Endothelial cell of umbilical vein (primary cell): ENCODE results near the gene SUMO4. TPM values are rescaled to one million over a fixed set of nuclear protein-coding genes. Genes with fewer than 3 reads are reported as not detected.

ENCODE experiments used
- BruUV-seq: library from RNA; stranded (reverse); fragments of 400-500 nt; replicated peaks from 2 replicates; lab custom pipeline; 2021; lab: Mats Ljungman, UMichigan
- CTCF ChIA-PET: fragments of 300-600, 350-600 bp; sonication (Branson Sonifier 250); formaldehyde crosslinking; loops from one replicate; lab custom pipeline; 2021; ENCODE audit warnings: antibody characterized with exemption, inconsistent platforms; lab: Charles Lee
- POLR2A ChIA-PET: fragments of 300-600, 350-600 bp; sonication (Branson Sonifier 250); formaldehyde crosslinking; loops from one replicate; lab custom pipeline; 2021; ENCODE audit warnings: antibody characterized with exemption, inconsistent platforms; lab: Charles Lee
- DNase-seq: peaks from one replicate; pipeline ENCODE4 v3.0.0-alpha.2; 2011; ENCODE audit warnings: low read depth, low spot score
- FAIRE-seq: peaks from 2 replicates; lab custom pipeline; 2011; peaks lifted over from hg19 to GRCh38; lab: Jason Lieb, UNC
- H2AFZ ChIP-seq: 2 replicates; pipeline ENCODE4 v1.6.0; 2012; ENCODE audit warnings: low read depth, low read length, control low read depth, inconsistent platforms
- H3K27ac ChIP-seq: 2 replicates; pipeline ENCODE4 v1.5.1; 2011; ENCODE audit warnings: low read depth, mild to moderate bottlenecking, control low read depth, low read length, moderate library complexity; ENCODE audit not compliant: insufficient read depth
- H3K27me3 ChIP-seq, 2 experiments: 2 replicates each; pipeline versions ENCODE4 v1.6.0 to v1.6.1; 2011; ENCODE audit warnings: low read length in 2 of 2, mixed read lengths in 1 of 2; ENCODE audit not compliant: control insufficient read depth in 2 of 2, insufficient read depth in 2 of 2
- H3K36me3 ChIP-seq, 2 experiments: 2 replicates in 1 of 2; 3 replicates in 1 of 2; pipeline ENCODE4 v1.5.1; 2011; ENCODE audit warnings: low read length in 2 of 2, mild to moderate bottlenecking in 1 of 2, moderate library complexity in 1 of 2; ENCODE audit not compliant: control insufficient read depth in 2 of 2, insufficient read depth in 2 of 2; ENCODE audit errors: extremely low read depth in 1 of 2
- H3K4me1 ChIP-seq: 3 replicates; pipeline ENCODE4 v1.5.1; 2011; ENCODE audit warnings: mild to moderate bottlenecking, low read length; ENCODE audit not compliant: control insufficient read depth, insufficient read depth; ENCODE audit errors: extremely low read depth
- H3K4me2 ChIP-seq: 2 replicates; pipeline ENCODE4 v1.6.1; 2011; ENCODE audit warnings: low read length, control low read depth, mixed read lengths; ENCODE audit not compliant: insufficient read depth
- H3K4me3 ChIP-seq, 3 experiments: fragments of 200-600 bp in 1 of 3; sonication (generic), shearing (Covaris generic) in 1 of 3; replicated peaks in 1 of 3; 2 replicates each; pipeline ENCODE4 v1.5.1; 2011 to 2016; ENCODE audit warnings: control low read depth in 3 of 3, low read length in 3 of 3, mild to moderate bottlenecking in 2 of 3, inconsistent platforms in 1 of 3, low read depth in 1 of 3, moderate library complexity in 1 of 3; ENCODE audit not compliant: insufficient read depth in 1 of 3
- H3K79me2 ChIP-seq: 2 replicates; pipeline ENCODE4 v1.6.0; 2012; ENCODE audit warnings: low read length, inconsistent platforms; ENCODE audit not compliant: control insufficient read depth, insufficient read depth
- H3K9ac ChIP-seq: replicated peaks from 2 replicates; pipeline ENCODE3; 2011; ENCODE audit warnings: low read length, control low read depth; ENCODE audit not compliant: insufficient read depth; ENCODE audit errors: extremely low read depth
- H3K9me1 ChIP-seq: replicated peaks from 3 replicates; pipeline ENCODE4 v1.6.0; 2011; ENCODE audit warnings: mild to moderate bottlenecking, low read length; ENCODE audit not compliant: control insufficient read depth, insufficient read depth; ENCODE audit errors: extremely low read depth
- H3K9me3 ChIP-seq: replicated peaks from 2 replicates; pipeline ENCODE4 v1.5.1; 2012; ENCODE audit warnings: low read length, inconsistent platforms; ENCODE audit not compliant: control insufficient read depth, insufficient read depth
- H4K20me1 ChIP-seq: replicated peaks from 2 replicates; pipeline ENCODE3; 2011; ENCODE audit warnings: mild to moderate bottlenecking, low read length; ENCODE audit not compliant: control insufficient read depth, insufficient read depth; ENCODE audit errors: extremely low read depth
- EZH2 ChIP-seq: IDR thresholded peaks from 2 replicates; pipeline ENCODE4 v1.6.1; 2012; ENCODE audit warnings: borderline replicate concordance, low read depth, mild to moderate bottlenecking, moderate library complexity, low read length, inconsistent platforms; ENCODE audit not compliant: severe bottlenecking
- FOS ChIP-seq: IDR thresholded peaks from 2 replicates; pipeline ENCODE4 v1.6.1; 2011; ENCODE audit warnings: mild to moderate bottlenecking, low read length, moderate library complexity, borderline replicate concordance; ENCODE audit not compliant: insufficient read depth
- POLR2A ChIP-seq: IDR thresholded peaks from 2 replicates; pipeline ENCODE4 v1.6.1; 2012; ENCODE audit warnings: low read depth, mild to moderate bottlenecking, control low read depth, low read length
- POLR2AphosphoS5 ChIP-seq: IDR thresholded peaks from 2 replicates; pipeline ENCODE4 v1.6.1; 2012; ENCODE audit warnings: low read depth, mild to moderate bottlenecking, control low read depth, low read length, moderate library complexity; ENCODE audit not compliant: insufficient read depth
- dilution Hi-C: fragments of 300-500 bp; cut with MboI; formaldehyde crosslinking; loops from one replicate; pipeline ENCODE4 v1.15.0; 2019; ENCODE audit warnings: low sequenced_read_pairs; ENCODE audit not compliant: extremely low pct_ligation_motif_present
- intact Hi-C: fragments of 100-400 bp; cut with micrococcal nuclease; formaldehyde crosslinking; loops from one replicate; pipeline ENCODE4 v1.10.0; 2022
- polyA plus RNA-seq, 4 experiments: library from polyadenylated mRNA; depleted of rRNA in 3 of 4; stranded (reverse) in 3 of 4; unstranded in 1 of 4; fragments of >200 nt; gene quantifications; 2 replicates each; pipeline versions ENCODE4 v1.2.1 to v1.2.3, GENCODE V29; 2011 to 2012; ENCODE audit warnings: missing spikeins in 1 of 4
- total RNA-seq: library from RNA; stranded (reverse); gene quantifications from 2 replicates; pipeline ENCODE4 v1.2.3, GENCODE V29; 2021
- TF ChIP-seq, protein P1 (sequence below), 2 donors: IDR thresholded peaks; 1 replicate in 1 of 2; 2 replicates in 1 of 2; pipeline ENCODE4 v1.5.1; 2011; ENCODE audit warnings: low read length in 2 of 2, mild to moderate bottlenecking in 2 of 2, moderate library complexity in 2 of 2, control low read depth in 1 of 2, inconsistent platforms in 1 of 2, low read depth in 1 of 2; ENCODE audit not compliant: insufficient read depth in 1 of 2; ENCODE audit errors: extremely low read depth in 1 of 2

SUMO4 gene
- total and polyA plus RNA-seq, 2 donors (not counting 3 experiments of a cell fraction or from before 2014, with no cell fraction given): 0.10 to 2.6 TPM

DNA sequence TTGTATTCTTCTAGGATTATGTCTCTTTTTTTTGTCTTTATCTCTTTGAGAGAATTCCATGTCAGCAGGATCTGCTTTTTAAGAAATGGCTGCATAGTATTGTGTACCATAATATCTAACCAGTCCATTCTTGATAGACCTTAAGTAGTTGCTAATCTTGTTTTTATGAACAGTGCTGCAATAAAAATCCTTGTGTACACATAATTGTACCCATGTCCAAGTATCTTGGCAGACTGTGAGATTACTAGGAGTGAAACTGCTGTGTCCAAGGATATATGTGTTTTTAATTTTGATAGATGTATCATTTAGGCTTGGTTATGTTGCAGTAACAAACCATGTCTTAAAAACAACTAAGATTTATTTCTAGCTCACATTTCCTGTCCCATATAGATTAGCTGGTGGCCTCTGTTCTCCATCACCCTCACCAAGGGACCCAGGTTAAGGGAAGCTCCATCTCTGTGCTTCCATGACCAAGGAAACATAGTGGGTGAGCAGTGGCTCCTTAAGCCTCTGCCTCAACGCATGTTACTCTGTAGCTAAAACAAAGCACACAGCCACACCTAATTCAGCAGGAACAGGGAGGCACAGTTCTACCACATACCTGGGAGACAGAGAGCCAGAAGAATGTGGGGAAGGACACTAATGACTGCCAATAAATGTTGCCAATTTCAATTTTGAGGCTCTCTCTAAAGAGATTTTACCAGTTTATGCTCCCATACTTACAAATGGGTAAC lies 12.1 kb upstream of the SUMO4 start:
- no TSS peak for BruUV-seq
- Histone ChIP-seq H3K27ac (no peak overlapping the region), H3K9me1 (no peaks in the 10 kb centered on the region), H3K9me3 (no peaks in the 10 kb centered on the region), H2AFZ (no peak overlapping the region), H3K36me3 (no peaks in the 10 kb centered on the region), H3K9ac (no peak overlapping the region), H3K4me1 (peaks cover 3% of the 10 kb centered on the region), H3K27me3 (no peaks in the 10 kb centered on the region), H4K20me1 (peaks cover 6% of the 10 kb centered on the region), H3K4me3 (no peak overlapping the region), H3K4me2 (no peak overlapping the region), H3K79me2 (peaks cover 37% of the 10 kb centered on the region)
- TF ChIP-seq FOS (no peak), EZH2 (no peak), POLR2AphosphoS5 (no peak), POLR2A (no peak)
- TF ChIP-seq, protein P1, sequence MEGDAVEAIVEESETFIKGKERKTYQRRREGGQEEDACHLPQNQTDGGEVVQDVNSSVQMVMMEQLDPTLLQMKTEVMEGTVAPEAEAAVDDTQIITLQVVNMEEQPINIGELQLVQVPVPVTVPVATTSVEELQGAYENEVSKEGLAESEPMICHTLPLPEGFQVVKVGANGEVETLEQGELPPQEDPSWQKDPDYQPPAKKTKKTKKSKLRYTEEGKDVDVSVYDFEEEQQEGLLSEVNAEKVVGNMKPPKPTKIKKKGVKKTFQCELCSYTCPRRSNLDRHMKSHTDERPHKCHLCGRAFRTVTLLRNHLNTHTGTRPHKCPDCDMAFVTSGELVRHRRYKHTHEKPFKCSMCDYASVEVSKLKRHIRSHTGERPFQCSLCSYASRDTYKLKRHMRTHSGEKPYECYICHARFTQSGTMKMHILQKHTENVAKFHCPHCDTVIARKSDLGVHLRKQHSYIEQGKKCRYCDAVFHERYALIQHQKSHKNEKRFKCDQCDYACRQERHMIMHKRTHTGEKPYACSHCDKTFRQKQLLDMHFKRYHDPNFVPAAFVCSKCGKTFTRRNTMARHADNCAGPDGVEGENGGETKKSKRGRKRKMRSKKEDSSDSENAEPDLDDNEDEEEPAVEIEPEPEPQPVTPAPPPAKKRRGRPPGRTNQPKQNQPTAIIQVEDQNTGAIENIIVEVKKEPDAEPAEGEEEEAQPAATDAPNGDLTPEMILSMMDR (IDR thresholded peaks at IDR 0.05; ENCODE audit: extremely low read depth in 1 of 2, insufficient read depth in 1 of 2, low read depth in 1 of 2, low read length in 2 of 2): no peak
- FAIRE-seq (no peak), DNase-seq (no peak)
- POLR2A ChIA-PET: no interaction called here
- CTCF ChIA-PET: interaction anchor here (0.7 kb wide), 1 partner anchor 306 kb away, joined by 3 read pairs; no protein-coding TSS in a partner anchor
- intact Hi-C loops: no loop called here
- dilution Hi-C loops: no loop called here
